Measurements from ENCODE around the gene CYP4F22.
A peak's percentile ranks its signal among the peaks of the same experiment; 100 is the strongest.
"Not testable (repeated sequence)": the region's sequence is repeated elsewhere in the genome, so short reads cannot be mapped to it uniquely, and the experiment has no call there.

CYP4F22 gene

DNA sequence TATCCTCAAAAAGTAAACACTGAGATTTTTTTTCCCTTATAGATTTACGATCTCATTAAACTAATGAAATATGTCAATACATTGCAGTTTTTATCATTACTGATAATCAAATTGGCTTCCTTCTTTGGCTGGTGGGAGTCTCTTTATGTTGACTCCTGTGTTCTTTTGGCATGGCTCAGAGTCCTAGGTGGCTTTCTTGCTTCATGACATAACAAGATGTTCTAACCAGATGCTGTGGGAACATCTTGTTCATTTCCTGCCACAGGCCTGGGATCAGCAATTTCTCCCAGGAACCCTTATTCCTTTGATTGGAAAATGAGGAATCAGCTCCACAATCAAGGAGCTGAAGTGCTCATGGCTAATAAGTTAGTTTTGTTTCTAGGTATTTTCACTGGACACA, 13.2 kb upstream of the CYP4F22 start:
- DNase-seq (ENCODE audit: low spot score): no peak

DNA sequence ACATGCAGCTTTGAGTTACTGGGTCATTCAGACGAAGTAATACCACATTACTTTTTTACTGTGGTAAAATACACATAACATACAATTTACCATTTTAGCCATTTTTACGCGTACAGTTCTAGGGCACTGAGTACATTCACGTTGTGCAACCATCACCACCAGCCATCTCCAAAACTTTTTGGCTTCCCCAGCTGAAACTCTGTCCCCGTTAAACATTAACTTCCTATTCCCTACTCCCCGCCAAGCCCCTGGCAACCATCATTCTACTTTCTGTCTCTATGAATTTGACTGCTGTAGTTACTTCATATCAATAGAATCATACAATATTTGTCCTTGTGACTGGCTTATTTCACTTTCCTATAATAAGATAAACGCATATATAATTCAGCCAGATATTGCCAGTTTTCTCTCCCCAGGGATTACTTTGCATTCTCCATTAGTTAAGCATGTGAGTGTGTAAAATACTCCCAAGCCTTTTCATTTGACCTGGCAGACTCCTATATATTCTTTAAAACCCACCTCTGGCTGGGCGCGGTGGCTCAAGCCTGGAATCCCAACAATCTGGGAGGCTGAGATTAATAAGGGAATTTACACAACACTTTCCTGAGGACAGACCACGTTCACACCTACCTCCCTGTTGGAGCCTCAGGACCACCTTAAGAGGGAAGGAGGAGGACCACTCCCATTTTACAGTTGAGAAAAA, 10.0 kb upstream of the CYP4F22 start:
- DNase-seq (ENCODE audit: low spot score): no peak

DNA sequence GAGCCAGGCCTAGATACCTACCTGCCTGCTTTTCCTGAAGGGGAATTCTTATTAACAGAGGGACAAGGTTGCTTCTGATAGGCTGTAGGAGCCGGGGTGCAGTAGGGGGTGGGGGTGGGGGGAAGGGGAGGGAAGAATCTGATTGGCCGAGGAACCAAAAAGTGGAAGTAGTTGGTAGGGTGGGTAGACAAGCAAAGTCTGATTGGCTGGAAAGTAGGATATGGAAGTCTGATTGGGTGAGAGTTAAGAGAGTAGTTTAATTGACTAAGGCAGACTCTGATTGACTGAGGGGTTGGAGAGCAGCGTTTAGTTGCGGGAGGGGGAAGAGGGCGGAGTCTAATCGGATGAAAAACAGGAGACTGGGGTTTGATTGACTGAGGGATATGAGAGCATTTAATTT, 9.4 kb upstream of the CYP4F22 start:
- DNase-seq (ENCODE audit: low spot score): peak; percentile 41

DNA sequence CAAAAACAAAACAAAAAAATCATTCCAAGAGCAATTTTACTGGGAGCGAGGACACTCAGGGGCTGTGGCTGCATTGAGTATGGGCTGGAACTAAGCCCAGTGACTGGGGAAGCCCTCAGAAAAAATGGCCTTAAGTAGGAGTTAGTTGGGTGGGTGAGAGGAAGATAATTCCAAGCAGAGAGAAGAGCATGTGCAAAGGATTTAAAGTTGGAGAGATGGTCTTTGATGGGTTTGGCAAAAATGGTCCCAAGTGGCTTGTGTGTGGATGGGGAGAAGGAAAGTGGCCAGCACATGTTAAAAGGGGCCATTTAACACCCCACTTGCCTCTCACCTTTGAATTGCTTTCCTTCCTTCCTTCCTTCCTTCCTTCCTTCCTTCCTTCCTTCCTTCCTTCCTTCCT, 6.7 kb upstream of the CYP4F22 start:
- DNase-seq (ENCODE audit: low spot score): no peak

DNA sequence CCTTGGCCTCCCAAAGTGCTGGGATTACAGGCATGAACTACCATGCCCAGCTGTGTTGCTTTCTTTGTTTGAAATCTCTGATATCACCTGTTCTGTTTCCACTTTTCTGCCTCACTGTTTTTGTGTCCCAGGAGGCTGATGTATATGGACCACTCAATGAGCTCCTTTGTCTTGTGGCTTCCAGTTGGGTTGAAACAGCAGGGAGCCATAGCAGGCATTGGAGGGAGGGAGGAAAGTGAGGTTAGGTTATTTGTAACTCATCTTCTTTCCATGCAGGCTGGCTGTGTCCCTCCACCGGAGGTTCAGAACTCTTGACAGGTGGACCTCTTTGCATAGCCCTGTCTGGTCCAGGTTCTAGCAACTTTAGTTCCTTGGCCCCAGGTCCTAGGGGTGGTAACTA, 6.1 kb upstream of the CYP4F22 start:
- no peak for DNase-seq (ENCODE audit: low spot score)

DNA sequence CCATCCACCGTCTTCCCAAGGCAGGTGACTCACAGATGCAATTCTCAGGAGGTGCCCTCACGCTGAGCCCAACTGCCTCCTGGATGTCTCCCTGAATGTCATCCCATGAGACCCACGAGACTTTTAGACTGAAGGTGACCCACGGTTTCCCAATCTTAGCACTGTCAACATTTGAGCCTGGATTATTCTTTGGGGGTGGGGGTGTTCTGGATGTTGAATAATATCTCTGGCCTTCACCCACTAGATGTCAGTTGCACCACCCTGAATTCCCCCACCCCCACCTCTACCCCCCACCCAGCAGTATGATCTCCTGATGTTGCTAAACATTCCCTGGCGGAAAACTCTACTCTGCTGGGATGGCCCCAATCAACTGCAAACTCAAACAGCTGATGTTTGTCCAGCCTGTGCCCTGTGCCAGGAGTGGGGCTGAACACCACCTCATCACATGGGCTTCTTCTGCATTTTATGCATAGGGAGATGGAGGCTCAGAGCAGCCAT, 2.2 kb upstream of the CYP4F22 start:
- DNase-seq (ENCODE audit: low spot score): no peak

DNA sequence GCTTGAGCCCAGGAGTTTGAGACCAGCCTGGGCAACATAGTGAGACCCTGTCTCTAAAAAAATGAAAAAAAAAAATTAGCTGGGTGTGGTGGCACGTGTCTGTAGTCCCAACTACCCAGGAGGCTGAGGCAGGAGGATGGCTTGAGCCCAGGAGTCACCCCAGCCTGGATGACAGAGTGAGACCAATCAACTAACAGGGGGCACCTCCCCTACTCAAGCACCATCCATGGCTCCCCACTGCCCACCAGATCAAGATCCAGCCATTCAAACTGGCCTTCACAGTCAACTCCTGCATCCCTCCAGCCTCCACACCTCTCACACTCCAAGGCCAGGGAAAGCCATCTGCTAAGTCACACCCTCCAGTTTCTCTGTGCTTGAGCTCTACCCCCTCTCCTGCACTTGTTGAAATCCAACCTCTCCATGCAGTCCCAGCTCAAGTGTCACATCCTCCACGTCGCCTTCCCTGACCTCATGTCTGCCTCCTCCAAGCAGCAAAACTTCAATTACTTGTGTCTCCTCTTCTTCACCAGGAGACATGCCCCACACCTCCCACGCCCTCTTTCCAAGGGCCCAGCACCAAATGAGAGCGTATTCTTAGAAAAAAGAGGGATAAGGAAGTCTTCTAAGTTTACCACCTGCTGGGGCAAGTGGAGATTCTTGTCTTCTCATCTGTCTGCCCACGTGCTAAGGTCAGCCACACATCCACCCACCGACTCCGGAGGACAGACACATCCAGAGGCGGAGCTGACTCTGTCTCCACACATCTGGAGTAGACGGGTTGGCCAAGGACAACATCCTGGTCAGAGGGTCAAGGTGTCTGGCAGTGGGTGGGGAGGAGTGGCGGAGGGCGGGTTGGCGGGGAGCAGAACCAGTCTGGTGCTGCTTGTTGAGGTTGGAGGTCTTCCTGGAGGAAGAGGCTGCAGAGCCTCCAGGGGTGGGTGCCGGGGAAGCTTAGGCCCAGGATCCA, 974 bp upstream of the CYP4F22 start:
- DNase-seq (ENCODE audit: low spot score): no peak

DNA sequence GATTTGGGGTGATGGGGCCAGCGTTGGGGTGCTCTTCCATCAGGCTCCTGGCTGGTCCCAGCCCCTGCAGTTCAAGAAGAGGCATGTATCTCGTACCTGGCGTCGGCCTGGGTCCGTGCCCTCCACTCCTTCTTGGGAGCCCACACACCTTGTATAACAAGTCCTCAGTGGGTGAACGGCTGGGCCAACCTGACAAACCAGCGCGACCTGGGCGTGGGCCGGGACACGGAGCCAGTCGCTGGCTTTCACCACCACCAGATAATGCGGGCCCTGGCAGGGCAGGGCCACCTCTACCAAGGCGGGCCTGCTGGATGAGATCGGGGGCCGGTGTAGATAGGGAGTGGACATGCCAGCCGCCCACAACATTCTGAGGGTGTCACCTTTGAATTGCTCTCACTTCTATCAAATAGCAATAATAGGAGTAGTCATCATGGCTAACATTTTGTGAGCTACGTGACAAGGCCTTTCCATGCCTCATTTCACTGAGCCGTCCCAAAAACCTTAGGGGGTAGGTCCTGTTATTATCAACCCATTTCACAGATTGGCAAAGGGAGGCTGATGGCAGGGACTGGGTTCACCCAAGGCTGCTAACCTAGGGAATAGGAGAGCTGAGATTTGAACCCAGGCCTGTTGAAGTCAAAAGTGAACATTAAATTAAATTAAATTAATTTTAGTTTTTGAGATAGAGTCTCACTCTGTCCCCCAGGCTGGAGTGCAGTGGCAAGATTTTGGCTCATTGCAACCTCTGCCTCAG, 3.5 kb downstream of the CYP4F22 start:
- no peak for DNase-seq (ENCODE audit: low spot score)

DNA sequence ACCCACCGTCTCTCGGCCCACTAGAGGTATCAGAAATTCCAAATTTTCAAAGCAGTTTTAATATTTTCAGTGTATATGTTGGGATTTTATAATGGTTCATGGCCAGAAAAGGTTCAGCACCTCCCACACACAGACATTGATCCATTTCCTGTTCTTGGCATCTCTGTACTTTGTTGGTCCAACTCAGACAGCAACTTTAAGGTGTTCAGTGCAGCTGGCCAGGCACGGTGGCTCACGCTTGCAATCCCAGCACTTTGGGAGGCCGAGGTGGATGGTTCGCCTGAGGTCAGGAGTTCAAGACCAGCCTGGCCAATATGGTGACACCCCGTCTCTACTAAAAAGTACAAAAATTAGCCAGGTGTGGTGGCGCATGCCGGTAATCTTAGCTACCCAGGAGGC, 6.9 kb downstream of the CYP4F22 start:
- not testable (repeated sequence) for DNase-seq (ENCODE audit: low spot score)

DNA sequence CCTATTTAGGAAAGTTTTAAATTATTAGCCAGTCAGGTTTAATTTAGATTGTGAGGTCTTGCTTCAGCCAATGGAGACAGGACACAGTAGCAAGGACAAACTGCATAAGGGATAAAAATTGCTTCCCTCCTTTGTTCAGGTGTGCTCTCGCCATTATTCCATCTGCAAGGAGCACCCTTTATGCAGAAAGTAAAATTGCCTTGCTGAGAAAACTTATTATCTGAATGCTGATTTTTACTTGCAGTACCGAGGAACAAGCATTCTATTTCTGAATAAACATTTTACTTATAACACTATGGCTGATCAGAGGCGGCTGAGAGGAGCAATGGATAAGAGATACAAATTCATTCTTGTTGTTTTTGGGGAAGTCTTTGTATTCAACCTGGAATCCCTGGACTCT, 8.0 kb downstream of the CYP4F22 start:
- DNase-seq (ENCODE audit: low spot score): no peak

DNA sequence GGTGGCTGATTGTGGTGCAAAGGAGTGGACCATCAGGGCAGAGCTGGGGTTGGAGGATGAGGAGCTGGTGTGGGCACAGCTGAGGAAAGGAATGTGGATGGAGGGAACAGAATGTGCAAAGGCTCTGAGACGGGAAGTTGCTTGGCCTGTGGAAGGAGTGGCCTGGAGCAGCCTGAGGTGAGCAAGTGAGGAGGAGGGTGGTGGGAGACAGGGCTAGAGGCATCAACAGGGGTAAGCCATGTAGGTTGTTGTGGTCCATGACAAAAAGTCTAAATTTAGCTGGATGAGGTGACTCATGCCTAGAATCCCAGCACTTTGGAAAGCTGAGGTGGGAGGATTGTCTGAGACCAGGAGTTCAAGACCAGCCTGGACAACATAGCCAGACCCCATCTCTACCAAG, 9.5 kb downstream of the CYP4F22 start:
- DNase-seq (ENCODE audit: low spot score): no peak

DNA sequence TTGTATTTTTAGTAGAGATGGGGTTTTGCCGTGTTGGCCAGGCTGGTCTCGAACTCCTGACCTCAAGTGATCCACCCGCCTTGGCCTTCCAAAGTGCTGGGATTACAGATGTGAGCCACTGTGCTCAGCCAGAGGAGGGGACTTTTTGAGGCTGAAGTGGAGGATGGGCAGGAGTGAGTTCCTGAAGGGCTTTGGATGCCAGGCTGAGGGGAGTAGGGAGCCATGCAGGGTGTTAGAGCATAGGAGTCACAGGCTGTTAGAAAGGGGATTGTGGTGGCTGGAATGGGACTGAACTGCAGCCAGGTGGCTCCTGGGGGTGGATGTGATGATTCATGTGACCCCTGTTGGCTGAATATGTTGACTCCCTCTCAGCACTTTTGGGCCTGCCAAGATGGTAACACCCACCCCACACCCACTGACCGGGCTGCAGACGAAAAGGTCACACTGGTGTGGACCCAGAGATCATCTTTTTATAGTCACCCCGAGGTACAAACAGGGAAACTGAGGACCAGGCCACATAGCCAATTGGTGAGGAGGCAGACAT, 11.2 kb downstream of the CYP4F22 start:
- DNase-seq (ENCODE audit: low spot score): no peak

DNA sequence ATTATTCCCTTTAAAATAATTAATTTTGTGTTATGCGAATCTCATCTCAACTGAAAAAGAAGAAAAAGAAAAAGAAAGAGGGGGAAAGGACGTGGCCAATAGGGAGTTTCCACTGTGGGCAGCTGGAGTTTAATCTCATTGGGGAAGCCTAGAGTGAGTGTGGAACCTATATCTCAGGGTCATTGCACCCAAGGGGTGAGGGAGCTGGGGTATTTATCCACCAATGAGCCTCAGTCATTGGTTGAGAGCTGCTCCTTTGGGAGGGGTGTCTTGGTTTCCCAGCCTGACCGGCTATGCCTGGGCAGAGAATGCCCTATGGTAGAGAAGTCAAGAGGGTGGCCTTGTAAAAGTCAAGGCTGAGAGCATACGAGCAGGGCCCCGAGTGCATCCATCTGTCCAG, 16.5 kb downstream of the CYP4F22 start:
- no peak for DNase-seq (ENCODE audit: low spot score)

DNA sequence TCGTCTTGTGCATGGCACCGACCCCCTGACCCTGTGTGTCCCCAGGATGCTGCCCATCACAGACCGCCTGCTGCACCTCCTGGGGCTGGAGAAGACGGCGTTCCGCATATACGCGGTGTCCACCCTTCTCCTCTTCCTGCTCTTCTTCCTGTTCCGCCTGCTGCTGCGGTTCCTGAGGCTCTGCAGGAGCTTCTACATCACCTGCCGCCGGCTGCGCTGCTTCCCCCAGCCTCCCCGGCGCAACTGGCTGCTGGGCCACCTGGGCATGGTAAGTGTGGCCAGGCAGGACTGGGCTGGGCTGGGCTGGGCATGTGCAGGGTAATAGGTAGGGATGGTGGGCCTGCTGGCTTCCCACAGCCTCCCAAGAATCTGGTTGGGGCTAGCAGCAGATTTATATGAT, 17.0 kb downstream of the CYP4F22 start:
- DNase-seq (ENCODE audit: low spot score): no peak

DNA sequence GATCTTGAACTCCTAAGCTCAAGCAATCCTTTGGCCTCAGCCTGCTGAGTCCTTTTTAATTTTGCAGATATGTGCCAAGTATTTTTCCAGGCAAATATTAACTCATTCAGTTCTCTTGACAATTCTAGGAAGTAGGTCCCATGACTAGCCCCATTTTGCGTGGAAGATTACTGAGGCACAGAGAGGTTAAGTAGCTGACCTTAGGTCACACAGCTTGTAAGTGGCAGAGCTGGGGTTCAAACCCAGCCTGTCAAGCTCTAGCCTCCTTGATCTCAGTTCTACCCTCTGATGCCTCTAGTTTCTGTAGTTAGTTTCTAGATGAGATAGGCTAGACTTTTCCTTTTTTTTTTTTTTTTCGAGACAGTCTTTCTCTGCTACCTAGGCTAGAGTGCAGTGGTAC, 18.1 kb downstream of the CYP4F22 start:
- no peak for DNase-seq (ENCODE audit: low spot score)

DNA sequence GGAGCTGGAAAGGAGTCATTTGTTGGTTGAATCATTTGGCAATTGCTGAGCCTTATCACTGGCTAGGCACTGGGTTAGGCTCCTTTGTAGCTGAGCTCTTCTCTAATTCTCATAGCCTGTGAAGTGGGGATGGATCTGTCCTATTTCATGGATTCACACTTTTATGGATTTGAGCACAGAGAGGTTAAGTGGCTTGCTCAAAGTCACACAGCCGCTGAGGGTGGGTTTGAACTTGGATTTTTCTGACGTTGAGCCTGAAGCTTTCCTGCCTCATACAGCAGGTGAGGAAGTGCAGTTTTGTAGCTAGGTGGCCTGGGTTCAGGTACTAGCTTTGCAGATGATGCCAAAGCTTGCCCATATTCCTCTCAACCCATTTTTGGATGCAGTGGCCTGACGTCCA, 19.4 kb downstream of the CYP4F22 start:
- no peak for DNase-seq (ENCODE audit: low spot score)

DNA sequence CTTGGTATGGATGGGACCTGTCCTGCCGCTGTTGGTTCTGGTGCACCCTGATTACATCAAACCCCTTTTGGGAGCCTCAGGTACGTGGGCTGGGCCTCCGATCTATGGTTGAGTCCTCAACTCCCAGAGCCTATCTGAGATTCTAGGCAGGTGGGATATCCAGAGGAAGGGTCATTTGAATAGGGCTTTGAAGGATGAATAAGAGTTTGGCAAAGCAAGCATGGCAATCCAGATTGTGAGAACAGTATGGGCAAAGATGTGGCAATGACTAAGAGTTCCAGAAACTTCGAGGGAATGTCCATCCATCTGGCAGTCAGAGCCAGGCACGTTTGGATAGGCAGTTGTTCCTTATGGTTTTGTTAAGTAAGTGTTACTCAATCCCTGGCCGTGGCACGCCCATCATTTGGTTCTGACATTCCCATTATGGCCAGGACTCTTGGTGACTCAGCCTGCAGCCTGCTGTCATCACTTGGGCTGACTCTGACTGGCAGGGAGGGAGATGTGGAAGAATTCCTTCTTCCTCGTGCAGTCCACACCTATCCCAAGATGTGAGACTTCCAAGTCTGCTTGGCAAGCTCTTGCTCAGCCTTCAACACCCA, 21.5 kb downstream of the CYP4F22 start:
- peak; percentile 64 for DNase-seq (ENCODE audit: low spot score)

DNA sequence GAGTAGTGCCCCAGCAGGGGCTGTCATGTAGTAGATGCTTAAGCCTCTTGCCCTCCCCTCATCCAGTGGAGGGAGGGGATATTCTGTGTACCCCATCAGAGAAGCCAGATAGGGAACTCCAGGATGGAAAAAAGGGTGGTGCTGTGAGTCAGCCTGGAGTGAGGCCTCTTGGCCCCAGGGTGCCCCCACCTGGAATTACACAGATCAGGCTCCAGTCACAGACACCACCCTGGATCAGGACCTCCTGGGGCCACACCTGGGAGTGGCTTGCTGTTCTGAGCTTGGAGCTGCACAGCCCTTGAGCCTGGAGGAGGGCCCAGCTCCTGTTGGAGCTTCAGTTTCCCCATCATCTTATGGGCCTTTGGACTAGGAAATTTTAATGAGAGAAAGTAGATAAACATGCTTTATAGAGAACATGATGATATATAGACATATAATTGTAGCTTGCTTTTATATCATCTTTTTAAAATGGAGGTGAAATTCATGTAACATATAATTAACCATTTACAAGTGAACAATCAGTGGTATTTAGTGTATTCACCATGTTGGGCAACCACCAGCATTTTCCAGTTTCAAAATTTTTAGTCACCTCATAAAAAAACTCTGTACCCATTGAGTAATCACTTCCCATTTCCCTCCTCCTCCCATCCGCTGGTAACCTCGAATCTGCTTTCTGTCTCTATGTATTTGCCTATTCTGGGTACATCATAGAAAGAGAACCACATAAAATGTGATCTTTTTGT, 24.6 kb downstream of the CYP4F22 start:
- peak; percentile 30 for DNase-seq (ENCODE audit: low spot score)

DNA sequence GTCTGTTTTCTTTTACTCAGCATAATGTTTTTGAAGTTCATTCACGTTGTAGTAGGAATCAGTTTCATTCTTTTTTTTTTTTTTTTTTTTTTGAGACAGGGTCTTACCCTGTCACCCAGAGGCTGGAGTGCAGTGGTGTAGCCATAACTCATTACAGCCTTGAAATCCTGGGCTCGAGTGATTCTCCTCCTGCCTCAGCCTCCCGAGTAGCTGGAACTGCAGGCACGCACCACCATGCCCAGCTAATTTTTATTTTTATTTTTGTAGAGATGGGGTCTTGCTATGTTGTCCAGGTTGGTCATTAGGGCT, 25.2 kb downstream of the CYP4F22 start:
- not testable (repeated sequence) for DNase-seq (ENCODE audit: low spot score)

DNA sequence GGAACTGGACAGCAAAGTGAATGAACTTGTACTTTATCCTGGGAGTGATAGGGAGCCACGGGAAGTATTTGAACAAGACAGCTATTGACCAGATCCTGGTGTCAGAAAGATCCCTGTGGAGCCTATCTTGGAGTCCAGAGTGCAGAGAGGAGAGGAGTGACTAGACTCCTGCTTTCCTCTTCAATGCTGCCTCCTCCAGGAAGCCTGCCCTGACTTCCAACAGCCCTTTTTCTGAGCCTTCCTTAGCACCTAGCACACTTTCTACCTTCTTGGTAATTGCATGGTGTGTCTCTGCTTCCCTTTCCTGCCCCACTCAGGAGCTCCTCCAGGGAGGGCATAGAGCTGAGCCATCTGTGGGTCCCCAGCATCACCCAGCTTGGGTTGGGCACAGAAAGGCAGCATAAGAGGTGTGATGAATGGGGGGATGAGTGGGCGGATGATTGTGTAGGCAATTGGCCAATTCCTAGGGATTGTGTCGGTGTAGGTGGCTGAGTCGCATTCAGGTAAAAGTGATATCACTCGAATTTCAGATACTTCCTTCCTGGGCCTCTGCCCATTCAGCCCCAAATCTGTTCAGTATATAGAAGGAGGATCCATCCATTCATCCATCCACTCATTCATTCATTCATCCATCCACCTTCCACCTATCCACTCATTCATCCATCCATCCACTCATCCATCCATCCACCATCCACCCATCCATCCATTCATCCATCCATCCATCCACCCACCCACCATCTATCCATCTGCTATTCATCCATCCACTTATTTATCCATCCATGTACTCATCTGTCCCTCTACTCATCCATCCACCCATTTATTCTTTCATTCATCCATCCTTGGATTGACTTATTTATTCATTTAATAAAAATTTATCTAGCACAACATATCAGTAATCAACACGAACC, 26.9 kb downstream of the CYP4F22 start:
- no peak for DNase-seq (ENCODE audit: low spot score)

All from RKO (cell line).